BJ (cell line): ENCODE results near the gene RFTN1. TPM values are rescaled to one million over a fixed set of nuclear protein-coding genes. Genes with fewer than 3 reads are reported as not detected.

ENCODE experiments used
- CTCF ChIA-PET: fragments of 350-600 bp; formaldehyde crosslinking; extraction: SDS; loops from one replicate; lab custom pipeline; 2021; ENCODE audit warnings: antibody characterized with exemption, inconsistent platforms; lab: Yijun Ruan, JAX
- POLR2A ChIA-PET: fragments of 300-600 bp; sonication (Branson Sonifier 250); formaldehyde crosslinking; extraction: SDS; loops from one replicate; lab custom pipeline; 2021; ENCODE audit warnings: antibody characterized with exemption; lab: Charles Lee
- DNase-seq: peaks from one replicate; pipeline ENCODE4 v3.0.0-alpha.2; 2011; ENCODE audit warnings: low read depth
- H3K27me3 ChIP-seq: 2 replicates; pipeline ENCODE4 v1.6.0; 2011; ENCODE audit warnings: low read length; ENCODE audit not compliant: control insufficient read depth, insufficient read depth
- H3K36me3 ChIP-seq: 2 replicates; pipeline ENCODE4 v1.5.1; 2011; ENCODE audit warnings: low read length; ENCODE audit not compliant: control insufficient read depth, insufficient read depth
- H3K4me3 ChIP-seq: 2 replicates; pipeline ENCODE4 v1.5.1; 2011; ENCODE audit warnings: low read depth, mild to moderate bottlenecking, control low read depth, low read length
- CTCF ChIP-seq: IDR thresholded peaks from 2 replicates; pipeline ENCODE4 v1.5.1; 2011; ENCODE audit warnings: low read depth, mild to moderate bottlenecking, control low read depth, inconsistent platforms, low read length, moderate library complexity; ENCODE audit not compliant: insufficient read depth
- polyA plus RNA-seq: library from polyadenylated mRNA; depleted of rRNA; stranded (reverse); fragments of >200 nt; gene quantifications from 2 replicates; pipeline ENCODE4 v1.2.3, GENCODE V29; 2011

RFTN1 gene
- polyA plus RNA-seq, 1 experiment = 49.0 TPM

GRCh38 chr3:16343101-16343500 is 170.4 kb downstream of the RFTN1 start:
- Histone ChIP-seq H3K36me3 (no peaks in the 10 kb centered on the region), H3K4me3 (no peak overlapping the region), H3K27me3 (no peaks in the 10 kb centered on the region)
- no peak for TF ChIP-seq CTCF
- no peak for DNase-seq
- CTCF ChIA-PET = interaction anchor here (1.3 kb wide), 1 partner anchor 173 kb away, joined by 4 read pairs; no protein-coding TSS in a partner anchor
- POLR2A ChIA-PET = no interaction called here

GRCh38 chr3:16338999-16339398 is 174.5 kb downstream of the RFTN1 start:
- no peaks in the 10 kb centered on the region for H3K36me3 ChIP-seq
- peak; percentile 95 for DNase-seq
- no peak for TF ChIP-seq CTCF
- ChIA-PET POLR2A (no interaction called here), CTCF (interaction anchor here (1.6 to 2.4 kb wide), 2 partner anchors 14 to 178 kb away, joined by 4 to 5 read pairs; no protein-coding TSS in a partner anchor)
- H3K27me3 ChIP-seq = no peaks in the 10 kb centered on the region
- H3K4me3 ChIP-seq = no peak overlapping the region

GRCh38 chr3:16337856-16338540 is 175.5 kb downstream of the RFTN1 start:
- no peaks in the 10 kb centered on the region for H3K27me3 ChIP-seq
- H3K4me3 ChIP-seq = no peak overlapping the region
- no peak for TF ChIP-seq CTCF
- H3K36me3 ChIP-seq = no peaks in the 10 kb centered on the region
- POLR2A ChIA-PET = no interaction called here
- no peak for DNase-seq
- CTCF ChIA-PET = interaction anchor here (0.6 to 2.4 kb wide), 4 partner anchors 13 to 689 kb away, joined by 3 to 5 read pairs (median 4); no protein-coding TSS in a partner anchor

GRCh38 chr3:16336825-16337224 is 176.7 kb downstream of the RFTN1 start:
- POLR2A ChIA-PET = no interaction called here
- CTCF ChIA-PET = interaction anchor here (2.4 kb wide), 1 partner anchor 180 kb away, joined by 5 read pairs; no protein-coding TSS in a partner anchor

More at GRCh38 chr3:16336825-16337224, 176.7 kb downstream of the RFTN1 start:
- no peak for DNase-seq
- H3K4me3 ChIP-seq = no peak overlapping the region
- no peaks in the 10 kb centered on the region for H3K36me3 ChIP-seq
- TF ChIP-seq CTCF = no peak
- H3K27me3 ChIP-seq = no peaks in the 10 kb centered on the region
